Measurements from ENCODE around the gene IDI1.

Gene IDI1

DNA sequence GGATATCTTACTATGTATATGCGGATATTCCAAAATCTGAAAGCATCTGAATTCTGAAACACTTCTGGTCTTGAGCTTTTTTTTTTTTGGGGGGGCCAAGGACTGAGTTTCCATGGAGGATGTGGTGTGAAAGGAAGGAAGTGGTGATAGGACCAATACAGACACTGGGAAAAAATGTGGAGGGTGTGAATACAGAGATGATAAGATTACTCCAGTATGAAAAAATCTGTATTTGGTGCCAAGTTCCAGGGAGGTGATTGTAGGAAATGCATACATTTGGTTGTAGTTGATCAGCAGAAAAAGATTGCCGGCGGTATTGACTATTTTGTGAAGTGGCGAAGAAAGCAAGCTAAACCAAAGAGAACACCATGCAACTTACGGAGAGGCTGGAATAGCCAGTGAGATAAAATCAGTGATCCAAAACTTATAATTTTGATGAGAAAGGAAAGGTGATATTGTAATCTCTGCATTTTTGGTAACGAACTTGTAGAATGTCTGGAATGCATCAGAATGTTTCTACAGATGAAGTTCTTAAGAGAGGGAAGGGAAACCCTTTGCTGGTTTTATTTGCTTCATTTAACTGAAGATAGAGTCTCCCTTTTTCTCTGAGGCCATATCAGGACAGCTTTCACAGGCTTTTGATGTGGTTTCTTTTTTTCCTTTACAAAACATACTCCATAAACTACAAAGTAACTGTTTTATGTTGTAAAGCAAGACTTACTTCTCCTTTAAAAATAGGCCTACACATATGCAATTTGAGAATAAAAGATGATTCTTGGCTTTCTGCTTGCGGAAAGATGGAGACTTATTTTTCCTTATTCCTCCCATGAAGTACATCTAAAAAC lies 13.2 kb upstream of the IDI1 start:
- TF ChIP-seq, protein P1, sequence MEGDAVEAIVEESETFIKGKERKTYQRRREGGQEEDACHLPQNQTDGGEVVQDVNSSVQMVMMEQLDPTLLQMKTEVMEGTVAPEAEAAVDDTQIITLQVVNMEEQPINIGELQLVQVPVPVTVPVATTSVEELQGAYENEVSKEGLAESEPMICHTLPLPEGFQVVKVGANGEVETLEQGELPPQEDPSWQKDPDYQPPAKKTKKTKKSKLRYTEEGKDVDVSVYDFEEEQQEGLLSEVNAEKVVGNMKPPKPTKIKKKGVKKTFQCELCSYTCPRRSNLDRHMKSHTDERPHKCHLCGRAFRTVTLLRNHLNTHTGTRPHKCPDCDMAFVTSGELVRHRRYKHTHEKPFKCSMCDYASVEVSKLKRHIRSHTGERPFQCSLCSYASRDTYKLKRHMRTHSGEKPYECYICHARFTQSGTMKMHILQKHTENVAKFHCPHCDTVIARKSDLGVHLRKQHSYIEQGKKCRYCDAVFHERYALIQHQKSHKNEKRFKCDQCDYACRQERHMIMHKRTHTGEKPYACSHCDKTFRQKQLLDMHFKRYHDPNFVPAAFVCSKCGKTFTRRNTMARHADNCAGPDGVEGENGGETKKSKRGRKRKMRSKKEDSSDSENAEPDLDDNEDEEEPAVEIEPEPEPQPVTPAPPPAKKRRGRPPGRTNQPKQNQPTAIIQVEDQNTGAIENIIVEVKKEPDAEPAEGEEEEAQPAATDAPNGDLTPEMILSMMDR (IDR thresholded peaks at IDR 0.05; ENCODE audit: insufficient read depth, low read length, poor library complexity, severe bottlenecking), result no peak
- peaks cover 3% of the 10 kb centered on the region for H3K36me3 ChIP-seq (ENCODE audit: control insufficient read depth, insufficient read depth, low read length)
- no peak for DNase-seq (ENCODE audit: extremely low read depth, insufficient read length)
- no peak overlapping the region for H3K4me3 ChIP-seq (replicated peaks; ENCODE audit: low read depth, low read length)
- H3K27me3 ChIP-seq (replicated peaks; ENCODE audit: control insufficient read depth, insufficient read depth, low read length), result no peaks in the 10 kb centered on the region

DNA sequence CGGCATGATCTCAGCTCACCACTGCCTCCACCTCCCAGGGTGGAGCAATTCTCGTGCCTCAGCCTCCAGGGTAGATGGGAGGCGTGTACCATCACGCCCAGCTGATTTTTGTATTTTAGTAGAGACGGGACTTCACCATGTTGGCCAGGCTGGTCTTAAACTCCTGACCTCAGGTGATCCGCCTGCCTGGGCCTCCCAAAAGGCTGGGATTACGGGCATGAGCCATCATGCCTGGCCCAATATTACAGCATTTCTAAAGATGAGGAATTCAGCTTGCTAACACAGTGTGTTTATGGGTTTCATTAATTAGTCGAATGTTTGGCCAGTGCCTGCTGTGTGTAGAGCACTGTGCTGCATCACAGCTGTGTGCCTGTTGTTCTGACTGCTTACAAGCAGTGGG lies 11.0 kb upstream of the IDI1 start:
- TF ChIP-seq, protein P1 (IDR thresholded peaks at IDR 0.05; ENCODE audit: insufficient read depth, low read length, poor library complexity, severe bottlenecking), result no peak
- peaks cover 3% of the 10 kb centered on the region for H3K36me3 ChIP-seq (ENCODE audit: control insufficient read depth, insufficient read depth, low read length)

DNA sequence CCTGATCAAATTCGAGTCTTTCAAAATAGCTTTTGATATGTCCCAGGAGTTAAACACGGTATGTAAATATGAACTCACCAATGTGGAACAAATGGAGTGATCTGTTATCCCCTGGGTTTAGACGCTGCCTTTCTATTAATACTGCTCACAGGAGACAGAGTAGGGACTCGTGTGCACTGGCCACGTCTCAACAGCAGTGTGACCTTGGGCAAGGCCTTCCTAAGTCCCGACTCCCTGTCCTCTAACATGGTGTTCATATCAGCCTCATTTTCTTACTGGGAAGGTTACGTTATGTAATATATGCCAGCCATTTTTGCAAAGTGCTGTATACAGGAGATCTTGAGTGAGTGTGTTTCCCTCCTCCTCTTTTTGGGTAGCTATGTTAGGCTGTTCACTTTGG lies 9.1 kb upstream of the IDI1 start:
- TF ChIP-seq, protein P1 (IDR thresholded peaks at IDR 0.05; ENCODE audit: insufficient read depth, low read length, poor library complexity, severe bottlenecking), result no peak
- H3K27me3 ChIP-seq (replicated peaks; ENCODE audit: control insufficient read depth, insufficient read depth, low read length), result no peaks in the 10 kb centered on the region
- no peaks in the 10 kb centered on the region for H3K36me3 ChIP-seq (ENCODE audit: control insufficient read depth, insufficient read depth, low read length)
- peak overlapping the region; percentile 98 for H3K4me3 ChIP-seq (replicated peaks; ENCODE audit: low read depth, low read length)
- no peak for DNase-seq (ENCODE audit: extremely low read depth, insufficient read length)

More for the DNA sequence above, 11.0 kb upstream of the IDI1 start:
- DNase-seq (ENCODE audit: extremely low read depth, insufficient read length), result no peak
- Histone ChIP-seq H3K4me3 (replicated peaks; ENCODE audit: low read depth, low read length) (no peak overlapping the region), H3K27me3 (replicated peaks; ENCODE audit: control insufficient read depth, insufficient read depth, low read length) (no peaks in the 10 kb centered on the region)

DNA sequence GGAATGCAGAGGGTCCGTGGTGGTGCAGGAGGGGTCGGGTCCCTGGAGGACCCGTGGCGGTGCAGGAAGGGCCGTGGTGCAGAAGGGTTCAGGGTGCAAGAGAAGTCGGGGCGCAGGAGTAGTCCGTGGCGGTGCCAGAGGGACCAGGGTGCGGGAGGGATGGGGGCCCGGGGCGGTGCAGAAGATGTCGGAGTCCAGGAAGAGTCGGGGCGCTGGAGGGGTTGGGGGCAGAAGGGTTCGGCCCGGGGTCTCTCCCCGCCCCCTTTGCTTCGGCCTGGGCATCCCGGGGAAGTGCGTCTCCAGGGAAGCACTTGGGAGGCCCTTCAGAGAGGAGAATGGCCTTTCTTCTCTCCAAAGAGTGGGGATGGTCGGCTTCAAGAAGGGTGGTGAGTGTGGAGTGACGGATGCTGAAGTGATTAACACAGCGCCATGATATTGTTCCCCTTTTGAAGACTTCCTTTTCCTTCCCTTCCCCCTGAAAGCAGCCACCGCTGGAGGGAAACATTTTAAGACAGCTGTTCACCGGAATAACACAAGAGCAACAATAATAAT lies 8.3 kb upstream of the IDI1 start:
- TF ChIP-seq, protein P1 (IDR thresholded peaks at IDR 0.05; ENCODE audit: insufficient read depth, low read length, poor library complexity, severe bottlenecking), result no peak
- DNase-seq (ENCODE audit: extremely low read depth, insufficient read length), result no peak
- H3K27me3 ChIP-seq (replicated peaks; ENCODE audit: control insufficient read depth, insufficient read depth, low read length), result no peaks in the 10 kb centered on the region
- peaks cover 1% of the 10 kb centered on the region; the same call in 1 of the 2 replicates for H3K36me3 ChIP-seq (ENCODE audit: control insufficient read depth, insufficient read depth, low read length)
- H3K4me3 ChIP-seq (replicated peaks; ENCODE audit: low read depth, low read length), result peak overlapping the region; percentile 98

DNA sequence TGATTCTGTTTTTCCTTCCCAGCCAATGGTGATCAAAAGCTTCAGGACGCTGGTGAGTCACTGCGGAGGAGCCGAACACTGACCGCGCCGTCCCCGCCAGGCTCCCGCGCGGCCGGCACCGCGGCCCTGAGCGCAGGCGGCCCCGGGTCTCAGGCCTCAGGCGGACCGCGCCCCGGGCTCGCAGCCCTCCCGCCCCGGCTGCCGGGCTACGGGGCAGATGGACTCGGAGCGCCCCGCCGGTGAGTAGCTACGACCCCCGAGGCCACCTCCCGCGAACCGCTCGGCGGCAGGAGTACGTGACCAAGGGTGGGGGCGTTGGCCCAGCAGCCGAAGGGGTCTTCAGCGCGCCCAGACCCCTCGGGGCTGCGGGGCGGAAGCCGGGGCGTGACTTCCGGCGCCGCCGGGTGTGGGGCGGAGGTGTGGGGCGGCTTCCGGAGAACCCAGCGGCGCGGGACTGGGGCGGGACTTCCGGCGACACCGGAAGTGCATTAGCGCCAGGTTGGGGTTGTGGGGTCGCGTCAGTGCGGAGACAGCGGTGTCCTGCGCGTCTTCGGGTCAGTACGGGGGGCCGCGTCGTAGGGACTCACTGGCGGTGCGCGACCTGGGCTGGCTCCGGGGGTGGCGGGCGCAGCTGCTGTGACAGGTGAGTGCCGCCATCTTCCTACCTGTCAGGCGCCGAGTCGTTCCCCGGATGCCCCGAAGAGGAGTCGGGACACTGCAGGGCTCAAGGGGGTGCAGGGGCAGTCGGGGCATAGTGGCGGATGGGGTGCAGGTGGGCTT lies 7.6 kb upstream of the IDI1 start, which contains the start of gene WDR37:
WDR37 (plus strand) TSS at position 60 of the 780 bp plus-strand sequence. CDS start 15,771 bp downstream, outside the sequence.
- H3K4me3 ChIP-seq (replicated peaks; ENCODE audit: low read depth, low read length), result peak within 1 kb of the TSS; percentile 98
- peak; percentile 90 for DNase-seq (ENCODE audit: extremely low read depth, insufficient read length)
- no peaks in the 10 kb centered on the region for H3K27me3 ChIP-seq (replicated peaks; ENCODE audit: control insufficient read depth, insufficient read depth, low read length)
- peaks cover 1% of the 10 kb centered on the region; the same call in 1 of the 2 replicates for H3K36me3 ChIP-seq (ENCODE audit: control insufficient read depth, insufficient read depth, low read length)
- TF ChIP-seq, protein P1 (IDR thresholded peaks at IDR 0.05; ENCODE audit: insufficient read depth, low read length, poor library complexity, severe bottlenecking), result no peak
